K562 (cell line): Measurements from ENCODE around the gene MYL5. TPM values are rescaled to one million over a fixed set of nuclear protein-coding genes. Genes with fewer than 3 reads are reported as not detected.

Experiments used
- ATAC-seq: fragments of 200-7000 bp; cut with Tn5 transposase; 3 replicates; pipeline ENCODE4 v1.9.1; 2020; ENCODE audit warnings: moderate library complexity
- BruUV-seq: library from RNA; stranded (reverse); fragments of 400-500 nt; replicated peaks from 2 replicates; lab custom pipeline; 2021; lab: Mats Ljungman, UMichigan
- CTCF ChIA-PET: fragments of 300-600 bp; formaldehyde crosslinking; extraction: SDS; loops from one replicate; lab custom pipeline; 2021; ENCODE audit warnings: low intra/inter-chr PET ratio; lab: Yijun Ruan, JAX
- POLR2A ChIA-PET: fragments of 300-600, 350-650 bp; sonication (Branson Sonifier 250); formaldehyde crosslinking; extraction: SDS; loops from one replicate; lab custom pipeline; 2021; ENCODE audit warnings: antibody characterized with exemption, inconsistent platforms; lab: Yijun Ruan, JAX
- DNase-seq, 4 experiments: peaks; one replicate each; pipeline versions ENCODE4 v3.0.0 to v3.0.0-alpha.2; 2011 to 2018; ENCODE audit warnings: low spot score in 3 of 4, mixed read lengths in 3 of 4; ENCODE audit errors: extremely low read depth in 1 of 4
- FAIRE-seq: peaks from 2 replicates; lab custom pipeline; 2011; peaks lifted over from hg19 to GRCh38; lab: Jason Lieb, UNC
- H2AFZ ChIP-seq: 2 replicates; pipeline ENCODE4 v1.6.0; 2011; ENCODE audit warnings: low read depth, low read length, control low read depth, inconsistent platforms
- H3K27ac ChIP-seq: fragments of 200-600 bp; 3 replicates; pipeline ENCODE4 v1.8.0; 2011; ENCODE audit warnings: low read depth, mild to moderate bottlenecking, control low read depth, inconsistent platforms, low read length, moderate library complexity, mixed read lengths; ENCODE audit errors: extremely low read depth
- H3K27me3 ChIP-seq, 2 experiments: fragments of 300-600 bp in 1 of 2; 2 replicates in 1 of 2; 3 replicates in 1 of 2; pipeline versions ENCODE4 v1.6.0 to v1.8.0; 2011; ENCODE audit warnings: inconsistent platforms in 2 of 2, low read length in 2 of 2, mild to moderate bottlenecking in 1 of 2, mixed read lengths in 1 of 2, moderate library complexity in 1 of 2; ENCODE audit not compliant: control insufficient read depth in 2 of 2, insufficient read depth in 2 of 2
- H3K36me3 ChIP-seq: fragments of 300-600 bp; 3 replicates; pipeline ENCODE4 v1.8.0; 2011; ENCODE audit warnings: mild to moderate bottlenecking, low read length, inconsistent platforms; ENCODE audit not compliant: control insufficient read depth, insufficient read depth
- H3K4me1 ChIP-seq, 2 experiments: fragments of 200-600 bp in 1 of 2; replicated peaks in 1 of 2; 2 replicates in 1 of 2; 3 replicates in 1 of 2; pipeline versions ENCODE4 v1.5.1 to v1.8.0; 2011; ENCODE audit warnings: inconsistent platforms in 2 of 2, low read length in 2 of 2, mild to moderate bottlenecking in 1 of 2, mixed read lengths in 1 of 2, moderate library complexity in 1 of 2; ENCODE audit not compliant: control insufficient read depth in 2 of 2, insufficient read depth in 2 of 2
- H3K4me2 ChIP-seq: 2 replicates; pipeline ENCODE4 v1.6.1; 2011; ENCODE audit warnings: low read length, control low read depth, inconsistent platforms, mixed read lengths; ENCODE audit not compliant: insufficient read depth
- H3K4me3 ChIP-seq: fragments of 200-600 bp; sonication (generic), shearing (Covaris generic); 2 replicates; pipeline ENCODE4 v1.5.1; 2016; ENCODE audit warnings: control low read depth, inconsistent platforms
- H3K79me2 ChIP-seq: fragments of 200-600 bp; 3 replicates; pipeline ENCODE4 v1.8.0; 2011; ENCODE audit warnings: low read length, inconsistent platforms; ENCODE audit not compliant: control insufficient read depth, insufficient read depth
- H3K9ac ChIP-seq, 2 experiments: 2 replicates each; pipeline versions ENCODE4 v1.6.0 to v1.6.1; 2011; ENCODE audit warnings: low read depth in 2 of 2, low read length in 2 of 2, control low read depth in 1 of 2, inconsistent platforms in 1 of 2, mild to moderate bottlenecking in 1 of 2, mixed read lengths in 1 of 2; ENCODE audit not compliant: insufficient read depth in 1 of 2
- H3K9me1 ChIP-seq: one replicate; pipeline ENCODE4 v1.6.0; 2011; ENCODE audit warnings: inconsistent platforms, mild to moderate bottlenecking, low read length, moderate library complexity; ENCODE audit not compliant: control insufficient read depth, insufficient read depth
- H3K9me3 ChIP-seq: replicated peaks from 2 replicates; pipeline ENCODE4 v1.5.1; 2011; ENCODE audit warnings: low read depth, low read length, inconsistent platforms; ENCODE audit not compliant: control insufficient read depth, insufficient read depth
- H4K20me1 ChIP-seq: replicated peaks from 2 replicates; pipeline ENCODE4 v1.6.1; 2011; ENCODE audit warnings: low read length, inconsistent platforms, mixed read lengths; ENCODE audit not compliant: control insufficient read depth, insufficient read depth
- CHCHD3 ChIP-seq: fragments of 250-450 bp; sonication (Bioruptor Pico); IDR thresholded peaks from 2 replicates; pipeline ENCODE4 v2.1.2; 2022; ENCODE audit warnings: mild to moderate bottlenecking
- KDM1A ChIP-seq, 2 experiments: fragments of 450-650 bp; IDR thresholded peaks; 2 replicates each; pipeline ENCODE4 v1.6.1; 2016; ENCODE audit warnings: mild to moderate bottlenecking in 2 of 2
- PHF21A ChIP-seq: fragments of 450-650 bp; IDR thresholded peaks from 2 replicates; pipeline ENCODE4 v1.6.1; 2017; ENCODE audit warnings: low read depth, borderline replicate concordance
- RBM14 ChIP-seq: fragments of 200-400 bp; formaldehyde crosslinking; IDR thresholded peaks from 2 replicates; pipeline ENCODE4 v1.6.1; 2018; ENCODE audit warnings: low read depth, mild to moderate bottlenecking, low read length, moderate library complexity, borderline replicate concordance; ENCODE audit not compliant: insufficient read depth
- RBM17 ChIP-seq: fragments of 200-400 bp; formaldehyde crosslinking; IDR thresholded peaks from 2 replicates; pipeline ENCODE4 v1.6.1; 2017; ENCODE audit warnings: low read depth, mild to moderate bottlenecking, low read length, borderline replicate concordance
- ZNF444 ChIP-seq: fragments of 250-450 bp; sonication (Bioruptor Pico); IDR thresholded peaks from 2 replicates; pipeline ENCODE4 v1.4.0; 2020; ENCODE audit warnings: mild to moderate bottlenecking, moderate library complexity
- WGBS: fragments of 100-300 bp; shearing (Covaris generic); methylation state at CpG from one replicate; pipeline ENCODE4 v1.1.6; 2016; ENCODE audit warnings: low coverage, mixed read lengths; ENCODE audit not compliant: insufficient coverage; ENCODE audit errors: missing lambda C conversion rate; 5-methylcytosine and 5-hydroxymethylcytosine counted together
- in situ Hi-C: fragments of 300-500 bp; cut with MboI; formaldehyde crosslinking; loops from 4 replicates; pipeline ENCODE4 v1.15.0; 2018; ENCODE audit warnings: inconsistent platforms, mixed read lengths
- intact Hi-C: fragments of 100-400 bp; cut with micrococcal nuclease; formaldehyde crosslinking; loops from 2 replicates; pipeline ENCODE4 v1.14.2; 2022
- polyA plus RNA-seq, 8 experiments: library from polyadenylated mRNA; depleted of rRNA in 4 of 8; stranded (reverse) in 5 of 8; unstranded in 3 of 8; fragments of >200 nt; fragmentation: Nextera tagmentation in 2 of 8; fragmentation: Illumina TruSeq in 1 of 8; extraction: Ambion mirVana in 2 of 8; extraction: Trizol in 1 of 8; gene quantifications; 2 replicates each; pipeline versions ENCODE4 v1.2.1 to v1.2.3, GENCODE V29; 2011 to 2014; ENCODE audit warnings: inconsistent platforms in 1 of 8, missing spikeins in 1 of 8
- total RNA-seq, 7 experiments: library from RNA; depleted of rRNA in 6 of 7; stranded (reverse); fragments of >200 nt in 6 of 7; fragmentation: Illumina TruSeq in 2 of 7; extraction: Trizol in 2 of 7; gene quantifications; 2 replicates each; pipeline versions ENCODE4 v1.2.1 to v1.2.3, GENCODE V29; 2011 to 2021; ENCODE audit warnings: low replicate concordance in 1 of 7
- TF ChIP-seq, protein P1 (sequence below): fragments of 450-650 bp; IDR thresholded peaks from 2 replicates; pipeline ENCODE4 v1.6.1; 2016; ENCODE audit warnings: mild to moderate bottlenecking, moderate library complexity

MYL5 gene
- total and polyA plus RNA-seq, 9 of the 15 experiments (the other 6 are each of a cell fraction or from before 2014, with no cell fraction given) = 1.4 to 10.0 (median 4.1) TPM

- no peak for FAIRE-seq
Observed at GRCh38 chr4:625631-626161, 48.6 kb upstream of the MYL5 start.

More at GRCh38 chr4:625631-626161, 48.6 kb upstream of the MYL5 start:
- intact Hi-C loops = no loop called here
- CTCF ChIA-PET = no interaction called here
- no peak for ATAC-seq
- H3K36me3 ChIP-seq = no peaks in the 10 kb centered on the region
- DNase-seq = no peak
- in situ Hi-C loops = no loop called here
- no peaks in the 10 kb centered on the region for H3K9me1 ChIP-seq
- BruUV-seq = no TSS peak
- POLR2A ChIA-PET = interaction anchor here (1.0 kb wide), 1 partner anchor 61 kb away, joined by 3 read pairs; no protein-coding TSS in a partner anchor
- H3K27me3 ChIP-seq = peaks cover 30 to 79% of the 10 kb centered on the region in 2 experiments; a peak in 4 of 5 replicates
- H3K4me2 ChIP-seq = no peak overlapping the region
- no peaks in the 10 kb centered on the region for H3K9me3 ChIP-seq
- WGBS = 12% methylated on average over 32 of the region's 39 CpGs
- H3K27ac ChIP-seq = no peak overlapping the region
- H3K9ac ChIP-seq = no peak overlapping the region
- H3K4me3 ChIP-seq = no peak overlapping the region
- H3K4me1 ChIP-seq = peaks cover 0 to 32% of the 10 kb centered on the region in 2 experiments; a peak in 2 of 5 replicates
- H4K20me1 ChIP-seq = no peaks in the 10 kb centered on the region
- TF ChIP-seq, protein P1, sequence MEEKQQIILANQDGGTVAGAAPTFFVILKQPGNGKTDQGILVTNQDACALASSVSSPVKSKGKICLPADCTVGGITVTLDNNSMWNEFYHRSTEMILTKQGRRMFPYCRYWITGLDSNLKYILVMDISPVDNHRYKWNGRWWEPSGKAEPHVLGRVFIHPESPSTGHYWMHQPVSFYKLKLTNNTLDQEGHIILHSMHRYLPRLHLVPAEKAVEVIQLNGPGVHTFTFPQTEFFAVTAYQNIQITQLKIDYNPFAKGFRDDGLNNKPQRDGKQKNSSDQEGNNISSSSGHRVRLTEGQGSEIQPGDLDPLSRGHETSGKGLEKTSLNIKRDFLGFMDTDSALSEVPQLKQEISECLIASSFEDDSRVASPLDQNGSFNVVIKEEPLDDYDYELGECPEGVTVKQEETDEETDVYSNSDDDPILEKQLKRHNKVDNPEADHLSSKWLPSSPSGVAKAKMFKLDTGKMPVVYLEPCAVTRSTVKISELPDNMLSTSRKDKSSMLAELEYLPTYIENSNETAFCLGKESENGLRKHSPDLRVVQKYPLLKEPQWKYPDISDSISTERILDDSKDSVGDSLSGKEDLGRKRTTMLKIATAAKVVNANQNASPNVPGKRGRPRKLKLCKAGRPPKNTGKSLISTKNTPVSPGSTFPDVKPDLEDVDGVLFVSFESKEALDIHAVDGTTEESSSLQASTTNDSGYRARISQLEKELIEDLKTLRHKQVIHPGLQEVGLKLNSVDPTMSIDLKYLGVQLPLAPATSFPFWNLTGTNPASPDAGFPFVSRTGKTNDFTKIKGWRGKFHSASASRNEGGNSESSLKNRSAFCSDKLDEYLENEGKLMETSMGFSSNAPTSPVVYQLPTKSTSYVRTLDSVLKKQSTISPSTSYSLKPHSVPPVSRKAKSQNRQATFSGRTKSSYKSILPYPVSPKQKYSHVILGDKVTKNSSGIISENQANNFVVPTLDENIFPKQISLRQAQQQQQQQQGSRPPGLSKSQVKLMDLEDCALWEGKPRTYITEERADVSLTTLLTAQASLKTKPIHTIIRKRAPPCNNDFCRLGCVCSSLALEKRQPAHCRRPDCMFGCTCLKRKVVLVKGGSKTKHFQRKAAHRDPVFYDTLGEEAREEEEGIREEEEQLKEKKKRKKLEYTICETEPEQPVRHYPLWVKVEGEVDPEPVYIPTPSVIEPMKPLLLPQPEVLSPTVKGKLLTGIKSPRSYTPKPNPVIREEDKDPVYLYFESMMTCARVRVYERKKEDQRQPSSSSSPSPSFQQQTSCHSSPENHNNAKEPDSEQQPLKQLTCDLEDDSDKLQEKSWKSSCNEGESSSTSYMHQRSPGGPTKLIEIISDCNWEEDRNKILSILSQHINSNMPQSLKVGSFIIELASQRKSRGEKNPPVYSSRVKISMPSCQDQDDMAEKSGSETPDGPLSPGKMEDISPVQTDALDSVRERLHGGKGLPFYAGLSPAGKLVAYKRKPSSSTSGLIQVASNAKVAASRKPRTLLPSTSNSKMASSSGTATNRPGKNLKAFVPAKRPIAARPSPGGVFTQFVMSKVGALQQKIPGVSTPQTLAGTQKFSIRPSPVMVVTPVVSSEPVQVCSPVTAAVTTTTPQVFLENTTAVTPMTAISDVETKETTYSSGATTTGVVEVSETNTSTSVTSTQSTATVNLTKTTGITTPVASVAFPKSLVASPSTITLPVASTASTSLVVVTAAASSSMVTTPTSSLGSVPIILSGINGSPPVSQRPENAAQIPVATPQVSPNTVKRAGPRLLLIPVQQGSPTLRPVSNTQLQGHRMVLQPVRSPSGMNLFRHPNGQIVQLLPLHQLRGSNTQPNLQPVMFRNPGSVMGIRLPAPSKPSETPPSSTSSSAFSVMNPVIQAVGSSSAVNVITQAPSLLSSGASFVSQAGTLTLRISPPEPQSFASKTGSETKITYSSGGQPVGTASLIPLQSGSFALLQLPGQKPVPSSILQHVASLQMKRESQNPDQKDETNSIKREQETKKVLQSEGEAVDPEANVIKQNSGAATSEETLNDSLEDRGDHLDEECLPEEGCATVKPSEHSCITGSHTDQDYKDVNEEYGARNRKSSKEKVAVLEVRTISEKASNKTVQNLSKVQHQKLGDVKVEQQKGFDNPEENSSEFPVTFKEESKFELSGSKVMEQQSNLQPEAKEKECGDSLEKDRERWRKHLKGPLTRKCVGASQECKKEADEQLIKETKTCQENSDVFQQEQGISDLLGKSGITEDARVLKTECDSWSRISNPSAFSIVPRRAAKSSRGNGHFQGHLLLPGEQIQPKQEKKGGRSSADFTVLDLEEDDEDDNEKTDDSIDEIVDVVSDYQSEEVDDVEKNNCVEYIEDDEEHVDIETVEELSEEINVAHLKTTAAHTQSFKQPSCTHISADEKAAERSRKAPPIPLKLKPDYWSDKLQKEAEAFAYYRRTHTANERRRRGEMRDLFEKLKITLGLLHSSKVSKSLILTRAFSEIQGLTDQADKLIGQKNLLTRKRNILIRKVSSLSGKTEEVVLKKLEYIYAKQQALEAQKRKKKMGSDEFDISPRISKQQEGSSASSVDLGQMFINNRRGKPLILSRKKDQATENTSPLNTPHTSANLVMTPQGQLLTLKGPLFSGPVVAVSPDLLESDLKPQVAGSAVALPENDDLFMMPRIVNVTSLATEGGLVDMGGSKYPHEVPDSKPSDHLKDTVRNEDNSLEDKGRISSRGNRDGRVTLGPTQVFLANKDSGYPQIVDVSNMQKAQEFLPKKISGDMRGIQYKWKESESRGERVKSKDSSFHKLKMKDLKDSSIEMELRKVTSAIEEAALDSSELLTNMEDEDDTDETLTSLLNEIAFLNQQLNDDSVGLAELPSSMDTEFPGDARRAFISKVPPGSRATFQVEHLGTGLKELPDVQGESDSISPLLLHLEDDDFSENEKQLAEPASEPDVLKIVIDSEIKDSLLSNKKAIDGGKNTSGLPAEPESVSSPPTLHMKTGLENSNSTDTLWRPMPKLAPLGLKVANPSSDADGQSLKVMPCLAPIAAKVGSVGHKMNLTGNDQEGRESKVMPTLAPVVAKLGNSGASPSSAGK = no peak
- TF ChIP-seq KDM1A (IDR thresholded peaks at IDR 0.05) (no peak), RBM17 (no peak), PHF21A (no peak), CHCHD3 (CRISPR knock-in tag) (no peak), RBM14 (no peak), ZNF444 (CRISPR knock-in tag) (no peak)
- H3K79me2 ChIP-seq = no peaks in the 10 kb centered on the region
- no peak overlapping the region for H2AFZ ChIP-seq
